CD14-positive monocyte (primary cell): ENCODE data around the gene GMPPA. TPM values are rescaled to one million over a fixed set of nuclear protein-coding genes. Genes with fewer than 3 reads are reported as not detected.

Source experiments
- DNase-seq, 3 donors: peaks; one replicate each; pipeline ENCODE4 v3.0.0-alpha.2; 2011 to 2022
- H2AFZ ChIP-seq: 2 replicates; pipeline ENCODE4 v1.6.0; 2012; ENCODE audit warnings: mild to moderate bottlenecking, low read depth, low read length, inconsistent platforms; ENCODE audit not compliant: insufficient read depth, poor library complexity, severe bottlenecking
- H3K27ac ChIP-seq, 2 donors: 1 replicate in 1 of 2; 2 replicates in 1 of 2; pipeline ENCODE4 v1.5.1; 2012 to 2013; ENCODE audit warnings: low read length in 2 of 2, control low read depth in 1 of 2, inconsistent platforms in 1 of 2, low read depth in 1 of 2, mild to moderate bottlenecking in 1 of 2
- H3K27me3 ChIP-seq, 2 donors: one replicate each; pipeline versions ENCODE4 v1.6.0 to v1.6.1; 2011 to 2013; ENCODE audit warnings: low read length in 2 of 2; ENCODE audit not compliant: control insufficient read depth in 2 of 2, insufficient read depth in 2 of 2
- H3K36me3 ChIP-seq, 2 donors: replicated peaks in 1 of 2; 1 replicate in 1 of 2; 2 replicates in 1 of 2; pipeline versions ENCODE4 v1.5.1 to v1.6.1; 2012 to 2013; ENCODE audit warnings: low read length in 2 of 2, control low read depth in 1 of 2, inconsistent platforms in 1 of 2, mild to moderate bottlenecking in 1 of 2; ENCODE audit not compliant: insufficient read depth in 2 of 2, control insufficient read depth in 1 of 2
- H3K4me1 ChIP-seq, 2 donors: 1 replicate in 1 of 2; 2 replicates in 1 of 2; pipeline versions ENCODE4 v1.5.1 to v1.6.1; 2012 to 2013; ENCODE audit warnings: low read length in 2 of 2, control low read depth in 1 of 2, inconsistent platforms in 1 of 2, mild to moderate bottlenecking in 1 of 2, moderate library complexity in 1 of 2; ENCODE audit not compliant: insufficient read depth in 2 of 2, control insufficient read depth in 1 of 2
- H3K4me2 ChIP-seq: replicated peaks from 2 replicates; pipeline ENCODE3; 2012; ENCODE audit warnings: low read length, moderate library complexity, mild to moderate bottlenecking; ENCODE audit not compliant: poor library complexity, severe bottlenecking; ENCODE audit errors: extremely low read depth
- H3K4me3 ChIP-seq, 3 experiments: fragments of 200-600 bp in 1 of 3; sonication (generic) in 1 of 3; replicated peaks in 1 of 3; 1 replicate in 2 of 3; 2 replicates in 1 of 3; pipeline ENCODE4 v1.5.1; 2011 to 2013; ENCODE audit warnings: low read length in 3 of 3, mild to moderate bottlenecking in 3 of 3, control low read depth in 2 of 3, low read depth in 2 of 3, inconsistent platforms in 1 of 3, moderate library complexity in 1 of 3
- H3K79me2 ChIP-seq: 2 replicates; pipeline ENCODE4 v1.6.0; 2012; ENCODE audit warnings: mild to moderate bottlenecking, control low read depth, inconsistent platforms, low read length, moderate library complexity; ENCODE audit not compliant: insufficient read depth
- H3K9ac ChIP-seq: 2 replicates; pipeline ENCODE4 v1.6.0; 2017; ENCODE audit warnings: low read length, mild to moderate bottlenecking; ENCODE audit not compliant: insufficient read depth, poor library complexity, severe bottlenecking
- H3K9me3 ChIP-seq, 2 donors: replicated peaks in 1 of 2; 1 replicate in 1 of 2; 2 replicates in 1 of 2; pipeline versions ENCODE4 v1.5.1 to v1.6.1; 2012 to 2013; ENCODE audit warnings: low read length in 2 of 2, control low read depth in 1 of 2; ENCODE audit not compliant: control insufficient read depth in 1 of 2, insufficient read depth in 1 of 2
- H4K20me1 ChIP-seq: 2 replicates; pipeline ENCODE4 v1.6.0; 2012; ENCODE audit warnings: mild to moderate bottlenecking, low read length, control low read depth, moderate library complexity; ENCODE audit not compliant: insufficient read depth
- H3K27ac Mint-ChIP-seq, 7 donors: one replicate each; pipeline ENCODE4 v1.8.0; 2020; ENCODE audit warnings: mild to moderate bottlenecking in 7 of 7, mixed read lengths in 7 of 7, moderate library complexity in 6 of 7, inconsistent platforms in 2 of 7
- H3K27me3 Mint-ChIP-seq, 3 donors: one replicate each; pipeline ENCODE4 v1.8.0; 2021 to 2022; ENCODE audit warnings: low read depth in 3 of 3, mild to moderate bottlenecking in 3 of 3, mixed read lengths in 3 of 3, moderate library complexity in 3 of 3, inconsistent platforms in 1 of 3
- H3K36me3 Mint-ChIP-seq, 2 donors: one replicate each; pipeline ENCODE4 v1.8.0; 2020; ENCODE audit warnings: mixed read lengths in 2 of 2, inconsistent platforms in 1 of 2, mild to moderate bottlenecking in 1 of 2
- H3K4me1 Mint-ChIP-seq: one replicate; pipeline ENCODE4 v1.8.0; 2020; ENCODE audit warnings: mild to moderate bottlenecking, mixed read lengths
- H3K4me3 Mint-ChIP-seq, 2 donors: one replicate each; pipeline ENCODE4 v1.8.0; 2020; ENCODE audit warnings: mild to moderate bottlenecking in 2 of 2, mixed read lengths in 2 of 2, moderate library complexity in 1 of 2
- H3K9me3 Mint-ChIP-seq, 7 donors: one replicate each; pipeline ENCODE4 v1.8.0; 2020 to 2022; ENCODE audit warnings: mixed read lengths in 7 of 7, mild to moderate bottlenecking in 6 of 7, moderate library complexity in 6 of 7, inconsistent platforms in 2 of 7
- WGBS: methylation state at CpG from one replicate; pipeline ENCODE4 v1.1.5; 2013; ENCODE audit warnings: missing lambda C conversion rate; ENCODE audit not compliant: insufficient coverage; 5-methylcytosine and 5-hydroxymethylcytosine counted together
- intact Hi-C, 2 donors: fragments of 100-400 bp; cut with micrococcal nuclease; formaldehyde crosslinking; loops; one replicate each; pipeline versions ENCODE4 v1.15.0 to v1.15.1; 2023
- polyA plus RNA-seq, 3 donors: library from polyadenylated mRNA; depleted of rRNA in 1 of 3; unstranded in 2 of 3; stranded (reverse) in 1 of 3; fragments of 300-500 nt in 2 of 3; fragments of >200 nt in 1 of 3; fragmentation: Illumina TruSeq in 2 of 3; gene quantifications; 1 replicate in 2 of 3; 2 replicates in 1 of 3; pipeline ENCODE4 v1.2.3, GENCODE V29; 2012 to 2021
- TF ChIP-seq, protein P1 (sequence below): fragments of 200-600 bp; IDR thresholded peaks from one replicate; pipeline ENCODE4 v1.8.0; 2022; ENCODE audit warnings: antibody characterized with exemption, mild to moderate bottlenecking

The GMPPA gene
- polyA plus RNA-seq, 3 donors, result 35.5 to 71.2 (median 35.9) TPM

DNA sequence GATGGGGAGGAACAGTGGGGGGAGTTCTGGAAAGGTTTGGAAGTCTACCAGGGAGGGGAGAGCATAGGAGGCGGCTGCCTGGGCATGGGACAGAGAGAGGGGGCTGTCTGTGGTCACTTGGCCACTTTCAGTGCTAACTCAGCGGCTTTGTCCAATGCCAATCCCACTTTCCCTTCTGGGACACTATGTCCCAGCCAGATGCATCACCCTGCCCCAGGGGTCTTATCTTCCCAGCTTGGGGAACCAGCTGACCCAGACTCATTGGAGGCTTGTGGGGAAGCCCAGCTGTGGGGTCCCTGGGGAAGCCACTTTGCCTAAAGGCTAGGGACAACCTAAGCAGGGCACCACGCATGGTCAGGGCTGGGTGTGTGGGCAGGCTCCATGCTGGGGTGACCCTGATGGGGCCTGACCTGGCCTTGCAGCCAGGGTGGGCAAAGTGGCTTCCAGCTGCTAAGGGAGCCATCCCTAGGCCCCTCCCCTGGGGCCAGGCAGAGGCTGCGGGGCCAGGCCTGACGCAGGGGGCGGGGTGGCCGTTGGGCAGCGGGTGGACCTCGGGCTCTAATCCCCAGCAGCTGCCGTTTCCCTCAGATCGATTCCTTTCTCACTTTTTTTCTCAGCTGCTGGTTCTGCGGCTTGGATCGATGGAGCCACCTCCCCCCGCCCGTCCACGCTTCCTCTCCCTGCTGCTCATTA lies 14.0 kb downstream of the GMPPA start:
- H3K4me3 ChIP-seq, result no peak overlapping the region
- Mint-ChIP-seq H3K4me3 (peak overlapping the region in 1 of 2 donors; percentile 80), H3K27me3 (peaks cover 73 to 96% (median 79%) of the 10 kb centered on the region in 3 donors), H3K36me3 (peaks cover 4 to 5% of the 10 kb centered on the region in 2 donors), H3K9me3 (peaks cover 2 to 24% (median 14%) of the 10 kb centered on the region in 7 donors), H3K4me1 (peaks cover 18% of the 10 kb centered on the region), H3K27ac (no peak overlapping the region)
- H3K4me2 ChIP-seq, result no peak overlapping the region
- no peak for DNase-seq
- no peaks in the 10 kb centered on the region for H3K36me3 ChIP-seq
- intact Hi-C loops, result no loop called here
- 16% methylated on average over 16 of the region's 16 CpGs for WGBS
- peaks cover 6 to 26% of the 10 kb centered on the region in 2 donors for H3K9me3 ChIP-seq
- H3K4me1 ChIP-seq, result no peaks in the 10 kb centered on the region
- H4K20me1 ChIP-seq, result peaks cover 6% of the 10 kb centered on the region
- H3K9ac ChIP-seq, result no peak overlapping the region
- H3K79me2 ChIP-seq, result no peaks in the 10 kb centered on the region
- no peak overlapping the region for H2AFZ ChIP-seq
- H3K27me3 ChIP-seq, result peaks cover 33 to 80% of the 10 kb centered on the region in 2 donors
- H3K27ac ChIP-seq, result no peak overlapping the region
- TF ChIP-seq, protein P1, sequence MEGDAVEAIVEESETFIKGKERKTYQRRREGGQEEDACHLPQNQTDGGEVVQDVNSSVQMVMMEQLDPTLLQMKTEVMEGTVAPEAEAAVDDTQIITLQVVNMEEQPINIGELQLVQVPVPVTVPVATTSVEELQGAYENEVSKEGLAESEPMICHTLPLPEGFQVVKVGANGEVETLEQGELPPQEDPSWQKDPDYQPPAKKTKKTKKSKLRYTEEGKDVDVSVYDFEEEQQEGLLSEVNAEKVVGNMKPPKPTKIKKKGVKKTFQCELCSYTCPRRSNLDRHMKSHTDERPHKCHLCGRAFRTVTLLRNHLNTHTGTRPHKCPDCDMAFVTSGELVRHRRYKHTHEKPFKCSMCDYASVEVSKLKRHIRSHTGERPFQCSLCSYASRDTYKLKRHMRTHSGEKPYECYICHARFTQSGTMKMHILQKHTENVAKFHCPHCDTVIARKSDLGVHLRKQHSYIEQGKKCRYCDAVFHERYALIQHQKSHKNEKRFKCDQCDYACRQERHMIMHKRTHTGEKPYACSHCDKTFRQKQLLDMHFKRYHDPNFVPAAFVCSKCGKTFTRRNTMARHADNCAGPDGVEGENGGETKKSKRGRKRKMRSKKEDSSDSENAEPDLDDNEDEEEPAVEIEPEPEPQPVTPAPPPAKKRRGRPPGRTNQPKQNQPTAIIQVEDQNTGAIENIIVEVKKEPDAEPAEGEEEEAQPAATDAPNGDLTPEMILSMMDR, result no peak

DNA sequence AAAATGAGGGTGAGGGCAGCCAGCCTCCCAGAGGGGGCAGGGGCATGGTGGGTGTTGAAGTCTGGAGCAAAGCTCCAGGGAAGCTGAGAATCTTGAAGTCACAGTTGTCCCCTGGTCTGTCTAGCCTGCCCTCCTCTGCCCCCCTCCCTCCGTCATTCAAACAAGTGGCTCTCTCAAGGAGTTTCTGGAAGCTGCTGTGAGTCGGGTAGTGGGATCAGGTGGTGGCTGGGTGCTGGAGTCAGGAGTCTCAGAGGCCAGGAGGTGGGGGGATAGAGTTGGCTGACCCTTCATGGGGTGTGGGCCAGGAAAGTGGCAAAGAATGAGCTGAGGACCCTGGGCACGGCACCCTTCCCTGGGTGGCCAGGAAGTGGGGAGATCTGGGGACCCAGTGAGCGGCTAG lies 15.1 kb downstream of the GMPPA start:
- H3K4me3 Mint-ChIP-seq, result peak overlapping the region in 1 of 2 donors; percentile 80
- H3K27ac Mint-ChIP-seq, result no peak overlapping the region
- H3K36me3 Mint-ChIP-seq, result peaks cover 0 to 2% of the 10 kb centered on the region in 2 donors
- H3K4me1 ChIP-seq, result no peaks in the 10 kb centered on the region
- no peak overlapping the region for H3K27ac ChIP-seq
- H3K4me1 Mint-ChIP-seq, result peaks cover 18% of the 10 kb centered on the region
- peaks cover 33 to 80% of the 10 kb centered on the region in 2 donors for H3K27me3 ChIP-seq
- peaks cover 2 to 24% (median 14%) of the 10 kb centered on the region in 7 donors for H3K9me3 Mint-ChIP-seq
- peaks cover 77 to 98% (median 78%) of the 10 kb centered on the region in 3 donors for H3K27me3 Mint-ChIP-seq
- 6% methylated on average over 2 of the region's 4 CpGs for WGBS
- peaks cover 6 to 26% of the 10 kb centered on the region in 2 donors for H3K9me3 ChIP-seq
- H3K9ac ChIP-seq, result no peak overlapping the region
- no peak for DNase-seq
- peaks cover 6% of the 10 kb centered on the region for H4K20me1 ChIP-seq
- no peak overlapping the region for H3K4me2 ChIP-seq
- TF ChIP-seq, protein P1, result no peak
- H3K36me3 ChIP-seq, result no peaks in the 10 kb centered on the region
- H2AFZ ChIP-seq, result no peak overlapping the region
- intact Hi-C loops, result no loop called here
- no peaks in the 10 kb centered on the region for H3K79me2 ChIP-seq
- H3K4me3 ChIP-seq, result no peak overlapping the region
